ENCODE results near the gene SLC2A14.
"Not testable (repeated sequence)": the region's sequence is repeated elsewhere in the genome, so short reads cannot be mapped to it uniquely, and the experiment has no call there.

SLC2A14 gene

GRCh38 chr12:7832059-7832696 lies 40.5 kb downstream of the SLC2A14 start:
- DNase-seq = peak; percentile 30 to 31

GRCh38 chr12:7829737-7830136 lies 43.0 kb downstream of the SLC2A14 start:
- not testable (repeated sequence) for DNase-seq

- not testable (repeated sequence) for DNase-seq
These were observed 47.0 kb downstream of the SLC2A14 start for GRCh38 chr12:7825754-7826153.

- DNase-seq = peak; percentile 76 to 79
These were observed 65.7 kb downstream of the SLC2A14 start for GRCh38 chr12:7806863-7807487.

- DNase-seq = not testable (repeated sequence)
These were observed 66.4 kb downstream of the SLC2A14 start for GRCh38 chr12:7806319-7806718.

GRCh38 chr12:7801460-7801859 lies 71.3 kb downstream of the SLC2A14 start:
- DNase-seq = no peak

GRCh38 chr12:7798750-7799308 lies 73.9 kb downstream of the SLC2A14 start:
- DNase-seq = not testable (repeated sequence)

- no peak for DNase-seq
These were observed 74.9 kb downstream of the SLC2A14 start for GRCh38 chr12:7797698-7798398.

- not testable (repeated sequence) for DNase-seq
These were observed 75.4 kb downstream of the SLC2A14 start for GRCh38 chr12:7797269-7797668.

- no peak for DNase-seq
These were observed 79.5 kb downstream of the SLC2A14 start for GRCh38 chr12:7793211-7793610.

- DNase-seq = not testable (repeated sequence)
These were observed 83.7 kb downstream of the SLC2A14 start, which contains the start of gene NANOG for GRCh38 chr12:7788884-7789528. Gene NANOG (plus strand): TSS chr12:7789402. CDS start chr12:7789615, 213 bp downstream.

- no peak for DNase-seq
These were observed 84.4 kb downstream of the SLC2A14 start for GRCh38 chr12:7788294-7788660.

GRCh38 chr12:7787574-7788293 lies 85.0 kb downstream of the SLC2A14 start:
- DNase-seq = no peak

- DNase-seq = no peak
These were observed 88.0 kb downstream of the SLC2A14 start for GRCh38 chr12:7784701-7785100.

GRCh38 chr12:7783433-7783832 lies 89.3 kb downstream of the SLC2A14 start:
- not testable (repeated sequence) for DNase-seq

- no peak for DNase-seq
These were observed 90.7 kb downstream of the SLC2A14 start for GRCh38 chr12:7782055-7782454.

- DNase-seq = no peak
These were observed 91.4 kb downstream of the SLC2A14 start for GRCh38 chr12:7781274-7781673.

GRCh38 chr12:7769999-7770398 lies 102.7 kb downstream of the SLC2A14 start:
- no peak for DNase-seq
